Thoracic aorta (tissue), 2 donors: ENCODE measurements around the gene MYT1. TPM values are rescaled to one million over a fixed set of nuclear protein-coding genes. Genes with fewer than 3 reads are reported as not detected.

ENCODE experiments used
- ATAC-seq: fragments of 150-250 bp; one replicate; pipeline ENCODE4 v1.8.0; 2017; ENCODE audit warnings: low read depth; ENCODE audit not compliant: insufficient number of reproducible peaks, low FRiP score
- DNase-seq: peaks from one replicate; pipeline ENCODE4 v3.0.0-alpha.2; 2020; ENCODE audit warnings: low spot score
- H3K27ac ChIP-seq, 2 donors: fragments of 200-600 bp; sonication (generic); 1 replicate in 1 of 2; 2 replicates in 1 of 2; pipeline ENCODE4 v1.5.1; 2016; ENCODE audit warnings: mild to moderate bottlenecking in 2 of 2, moderate library complexity in 2 of 2
- H3K27me3 ChIP-seq: fragments of 200-600 bp; sonication (generic); replicated peaks from 2 replicates; pipeline ENCODE4 v1.6.0; 2016; ENCODE audit warnings: mild to moderate bottlenecking; ENCODE audit not compliant: insufficient read depth
- H3K36me3 ChIP-seq: fragments of 200-600 bp; sonication (generic); one replicate; pipeline ENCODE4 v1.5.1; 2016
- H3K4me1 ChIP-seq, 2 donors: fragments of 200-600 bp; sonication (generic); 1 replicate in 1 of 2; 2 replicates in 1 of 2; pipeline versions ENCODE4 v1.5.1 to v1.6.0; 2016; ENCODE audit warnings: low read depth in 2 of 2, mild to moderate bottlenecking in 1 of 2; ENCODE audit not compliant: control insufficient read depth in 1 of 2
- H3K4me3 ChIP-seq: fragments of 200-600 bp; sonication (generic); 2 replicates; pipeline ENCODE4 v1.5.1; 2016; ENCODE audit warnings: mild to moderate bottlenecking
- H3K9me3 ChIP-seq: fragments of 200-600 bp; sonication (generic); 2 replicates; pipeline ENCODE4 v1.5.1; 2016
- total RNA-seq, 2 donors: library from RNA; depleted of rRNA; stranded (reverse); fragments of >200 nt; gene quantifications; one replicate each; pipeline versions ENCODE4 v1.1.0 to v1.2.3, GENCODE V29; 2016
- TF ChIP-seq, protein P1 (sequence below): fragments of 200-600 bp; sonication (generic); IDR thresholded peaks from one replicate; pipeline ENCODE4 v1.5.1; 2019; ENCODE audit warnings: antibody characterized with exemption

The MYT1 gene
- total RNA-seq, 2 donors from 2014 or later: not detected

DNA sequence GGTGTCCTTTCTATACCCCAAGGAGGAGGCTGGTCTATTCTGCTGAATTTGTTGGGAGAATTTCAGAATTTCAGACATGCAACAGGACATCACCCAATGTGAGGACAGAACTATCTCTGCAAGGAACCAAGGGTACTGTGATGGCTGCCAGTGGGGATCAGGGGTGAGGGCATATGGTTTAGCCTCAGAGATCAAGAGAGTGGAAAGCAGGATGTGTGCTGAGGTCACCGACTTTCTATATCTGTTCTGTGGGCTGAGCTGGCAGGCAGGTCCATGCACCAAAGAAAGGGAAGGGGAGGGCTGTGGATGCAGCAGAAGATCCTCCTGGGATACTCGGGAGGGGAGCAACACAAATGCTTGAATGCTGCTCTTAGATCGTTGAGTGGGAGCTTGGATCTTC, 28.8 kb downstream of the MYT1 start:
- Histone ChIP-seq H3K36me3 (no peaks in the 10 kb centered on the region), H3K4me3 (no peak overlapping the region), H3K27me3 (no peaks in the 10 kb centered on the region), H3K27ac (no peak overlapping the region), H3K4me1 (no peaks in the 10 kb centered on the region), H3K9me3 (no peaks in the 10 kb centered on the region)
- DNase-seq: no peak
- TF ChIP-seq, protein P1, sequence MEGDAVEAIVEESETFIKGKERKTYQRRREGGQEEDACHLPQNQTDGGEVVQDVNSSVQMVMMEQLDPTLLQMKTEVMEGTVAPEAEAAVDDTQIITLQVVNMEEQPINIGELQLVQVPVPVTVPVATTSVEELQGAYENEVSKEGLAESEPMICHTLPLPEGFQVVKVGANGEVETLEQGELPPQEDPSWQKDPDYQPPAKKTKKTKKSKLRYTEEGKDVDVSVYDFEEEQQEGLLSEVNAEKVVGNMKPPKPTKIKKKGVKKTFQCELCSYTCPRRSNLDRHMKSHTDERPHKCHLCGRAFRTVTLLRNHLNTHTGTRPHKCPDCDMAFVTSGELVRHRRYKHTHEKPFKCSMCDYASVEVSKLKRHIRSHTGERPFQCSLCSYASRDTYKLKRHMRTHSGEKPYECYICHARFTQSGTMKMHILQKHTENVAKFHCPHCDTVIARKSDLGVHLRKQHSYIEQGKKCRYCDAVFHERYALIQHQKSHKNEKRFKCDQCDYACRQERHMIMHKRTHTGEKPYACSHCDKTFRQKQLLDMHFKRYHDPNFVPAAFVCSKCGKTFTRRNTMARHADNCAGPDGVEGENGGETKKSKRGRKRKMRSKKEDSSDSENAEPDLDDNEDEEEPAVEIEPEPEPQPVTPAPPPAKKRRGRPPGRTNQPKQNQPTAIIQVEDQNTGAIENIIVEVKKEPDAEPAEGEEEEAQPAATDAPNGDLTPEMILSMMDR: no peak
- no peak for ATAC-seq

DNA sequence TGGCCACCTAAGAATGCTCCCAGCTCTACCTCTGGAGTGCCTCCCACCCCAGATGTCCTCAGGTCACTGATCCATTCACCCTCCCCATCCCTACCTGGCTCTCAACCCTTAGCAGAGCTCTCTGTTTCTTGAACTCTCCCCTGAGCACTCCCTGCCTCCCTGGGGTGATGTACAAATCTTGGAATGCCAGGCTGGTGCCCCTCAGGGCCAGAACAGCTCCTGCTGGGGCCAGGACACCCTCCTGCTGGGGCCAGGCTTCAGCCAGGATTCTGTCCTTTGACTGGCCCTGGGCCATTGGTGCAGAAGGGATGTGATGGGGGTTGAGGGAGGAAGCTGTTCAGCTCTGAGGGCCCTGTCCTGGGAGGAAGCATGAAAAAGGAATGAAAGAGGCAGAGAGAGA, 30.0 kb downstream of the MYT1 start:
- Histone ChIP-seq H3K27ac (no peak overlapping the region), H3K36me3 (no peaks in the 10 kb centered on the region), H3K4me1 (no peaks in the 10 kb centered on the region), H3K4me3 (no peak overlapping the region), H3K9me3 (no peaks in the 10 kb centered on the region), H3K27me3 (peaks cover 3% of the 10 kb centered on the region)
- no peak for DNase-seq
- no peak for ATAC-seq
- TF ChIP-seq, protein P1: no peak

DNA sequence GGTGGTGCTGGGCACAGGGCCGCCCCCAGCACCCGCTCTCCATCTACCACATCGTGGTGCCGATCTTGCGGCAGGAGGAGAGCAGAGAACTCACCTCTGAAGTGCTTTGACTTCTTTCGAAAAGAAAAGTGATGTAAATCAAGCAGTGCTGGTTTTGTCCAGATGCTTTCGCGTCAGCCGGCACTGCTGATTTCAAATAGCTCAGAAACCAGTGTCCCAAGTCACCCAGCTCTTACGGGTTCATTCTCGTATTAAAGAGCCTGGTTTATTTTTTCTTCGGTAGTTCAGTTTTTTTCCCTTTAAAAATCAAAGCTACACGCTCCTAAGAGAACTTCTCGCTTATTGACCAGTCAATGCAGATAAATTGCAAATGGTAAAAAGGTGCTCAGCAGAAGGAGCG, 32.1 kb downstream of the MYT1 start:
- ATAC-seq (no peak), DNase-seq (no peak)
- H3K27ac ChIP-seq: no peak overlapping the region
- peaks cover 3% of the 10 kb centered on the region for H3K27me3 ChIP-seq
- TF ChIP-seq, protein P1: no peak
- H3K4me3 ChIP-seq: no peak overlapping the region
- H3K4me1 ChIP-seq: no peaks in the 10 kb centered on the region
- H3K36me3 ChIP-seq: no peaks in the 10 kb centered on the region
- H3K9me3 ChIP-seq: no peaks in the 10 kb centered on the region

DNA sequence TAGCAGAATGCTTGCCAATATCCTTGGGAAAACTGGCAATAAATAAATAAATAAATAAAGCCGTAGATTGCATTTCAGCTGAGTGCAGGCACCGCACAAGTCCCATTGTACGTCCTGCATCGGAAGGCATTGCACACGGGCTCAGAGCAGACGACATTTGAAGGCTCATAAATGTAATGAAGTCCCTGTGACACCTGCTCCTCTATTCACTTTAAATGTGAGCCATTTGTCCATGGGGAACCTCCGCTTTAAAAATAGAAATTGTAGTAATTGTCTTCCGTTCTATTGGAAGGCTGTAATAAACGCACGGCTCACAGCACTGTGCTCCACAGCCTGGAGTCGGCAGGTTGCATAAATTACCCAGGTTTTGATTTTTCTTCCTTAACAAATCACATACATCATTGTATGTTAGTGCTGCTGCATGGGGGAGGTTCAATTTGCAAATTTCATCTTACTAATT, 32.6 kb downstream of the MYT1 start:
- Histone ChIP-seq H3K36me3 (no peaks in the 10 kb centered on the region), H3K4me3 (no peak overlapping the region), H3K9me3 (no peaks in the 10 kb centered on the region), H3K4me1 (no peaks in the 10 kb centered on the region), H3K27me3 (peaks cover 3% of the 10 kb centered on the region), H3K27ac (no peak overlapping the region)
- no peak for ATAC-seq
- TF ChIP-seq, protein P1: no peak
- no peak for DNase-seq

DNA sequence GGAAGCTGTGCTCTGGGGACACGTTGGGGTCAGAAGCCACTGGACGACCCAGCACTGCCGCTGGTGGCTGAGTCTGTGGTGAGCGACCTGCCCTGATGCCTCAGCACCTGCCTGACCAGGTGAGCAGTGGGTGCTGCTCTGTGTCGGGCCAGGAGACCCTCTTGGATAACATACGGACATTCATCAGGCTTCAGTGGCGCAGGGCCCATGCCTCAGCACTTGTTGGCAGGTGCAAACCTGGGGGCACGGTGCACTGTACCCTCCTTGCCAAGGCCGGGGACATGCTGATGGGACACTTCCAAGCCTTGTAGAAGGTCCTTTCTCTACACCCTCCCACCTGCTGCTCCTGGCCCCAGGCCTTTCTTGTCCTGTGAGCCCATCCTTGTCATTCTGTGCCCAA, 34.1 kb downstream of the MYT1 start:
- TF ChIP-seq, protein P1: no peak
- ATAC-seq: no peak
- H3K27me3 ChIP-seq: peaks cover 3% of the 10 kb centered on the region

More for the DNA sequence above, 34.1 kb downstream of the MYT1 start:
- H3K9me3 ChIP-seq: no peaks in the 10 kb centered on the region
- H3K36me3 ChIP-seq: no peaks in the 10 kb centered on the region
- no peak for DNase-seq
- no peaks in the 10 kb centered on the region for H3K4me1 ChIP-seq
- H3K4me3 ChIP-seq: no peak overlapping the region
- H3K27ac ChIP-seq: no peak overlapping the region
